Esophagus (tissue), 2 donors: Measurements from ENCODE around the gene ADGRD1. TPM values are rescaled to one million over a fixed set of nuclear protein-coding genes. Genes with fewer than 3 reads are reported as not detected.

Experiments
- H3K27ac ChIP-seq, 2 donors: one replicate each; pipeline ENCODE4 v1.5.1; 2013; ENCODE audit warnings: low read depth in 2 of 2, mild to moderate bottlenecking in 2 of 2, inconsistent platforms in 1 of 2, low read length in 1 of 2, moderate library complexity in 1 of 2
- H3K27me3 ChIP-seq, 2 donors: one replicate each; pipeline ENCODE4 v1.6.1; 2013; ENCODE audit warnings: low read length in 2 of 2, control low read depth in 1 of 2, mild to moderate bottlenecking in 1 of 2; ENCODE audit not compliant: insufficient read depth in 2 of 2, control insufficient read depth in 1 of 2
- H3K36me3 ChIP-seq, 2 donors: one replicate each; pipeline ENCODE4 v1.6.1; 2013; ENCODE audit warnings: low read length in 1 of 2; ENCODE audit not compliant: control insufficient read depth in 2 of 2, insufficient read depth in 2 of 2
- H3K4me1 ChIP-seq, 2 donors: one replicate each; pipeline ENCODE4 v1.6.1; 2013; ENCODE audit warnings: low read length in 1 of 2; ENCODE audit not compliant: control insufficient read depth in 2 of 2, insufficient read depth in 2 of 2
- H3K4me3 ChIP-seq, 2 donors: one replicate each; pipeline ENCODE4 v1.5.1; 2013; ENCODE audit warnings: low read length in 2 of 2, mild to moderate bottlenecking in 2 of 2, low read depth in 1 of 2, moderate library complexity in 1 of 2
- H3K9me3 ChIP-seq, 2 donors: one replicate each; pipeline ENCODE4 v1.6.1; 2013; ENCODE audit warnings: mild to moderate bottlenecking in 2 of 2, low read depth in 1 of 2, low read length in 1 of 2, moderate library complexity in 1 of 2; ENCODE audit not compliant: control insufficient read depth in 2 of 2, insufficient read depth in 1 of 2
- WGBS, 2 donors: extraction: QIAGEN DNeasy Blood & Tissue Kit; methylation state at CpG; one replicate each; pipeline ENCODE4 v1.1.7; 2013; 5-methylcytosine and 5-hydroxymethylcytosine counted together
- polyA plus RNA-seq, 2 donors: library from polyadenylated mRNA; stranded (reverse); fragments of 200-250 nt; gene quantifications; one replicate each; pipeline ENCODE4 v1.2.3, GENCODE V29; 2013
- donor health status: healthy with polysubstance abuse.
- donor health status: Bipolar disorder and iron deficiency.

ADGRD1 gene
- polyA plus RNA-seq, 2 donors, result 2.1 to 2.9 TPM

DNA sequence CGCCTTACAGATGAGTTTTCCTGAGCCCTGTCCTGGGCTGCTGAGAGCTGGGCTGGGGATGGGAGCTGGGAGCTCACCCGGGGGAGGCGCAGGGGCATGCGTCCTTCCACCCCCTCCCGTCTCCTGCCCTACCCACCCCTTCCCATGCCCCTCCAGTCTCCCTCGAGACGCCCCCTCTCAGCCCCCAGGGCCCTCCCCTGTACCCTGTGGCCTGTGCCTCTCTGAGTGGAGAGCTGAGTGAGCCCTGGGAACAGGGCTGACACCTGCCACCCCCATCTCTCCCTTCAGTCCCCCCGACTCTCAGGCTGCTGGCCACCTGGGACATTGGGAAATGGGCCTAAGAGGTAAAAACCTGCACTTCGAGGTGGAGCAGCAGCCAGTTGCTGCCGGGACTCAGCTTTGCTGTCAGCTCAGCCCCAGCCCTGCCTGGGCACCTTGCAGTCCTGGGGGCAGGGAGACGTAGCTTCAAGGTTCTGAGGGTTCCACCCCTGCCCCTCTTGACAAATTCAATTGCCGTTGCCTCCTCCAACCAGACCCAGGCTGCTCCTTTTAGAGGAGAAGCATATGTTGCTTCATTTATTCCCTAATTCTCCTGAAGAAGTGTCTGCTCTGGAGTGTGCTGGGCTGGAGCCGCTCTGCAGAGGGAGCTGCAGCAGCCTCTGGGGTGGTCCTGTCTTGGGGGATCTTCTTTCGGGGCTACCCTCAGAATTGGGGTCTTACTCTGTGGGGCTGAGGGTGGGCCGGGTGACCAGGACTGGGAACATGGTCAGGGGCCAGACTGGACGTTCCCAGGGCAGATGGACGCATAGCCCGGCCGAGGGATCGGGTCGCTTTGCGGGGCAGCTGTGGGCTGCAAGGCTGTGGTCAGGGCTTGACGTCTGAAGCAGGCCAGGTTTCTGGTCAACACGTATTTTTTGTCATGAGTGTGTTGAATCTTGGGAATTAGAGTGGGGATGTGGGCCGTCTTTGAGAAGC is 141.4 kb downstream of the ADGRD1 start:
- Histone ChIP-seq H3K27ac (no peak overlapping the region), H3K27me3 (no peaks in the 10 kb centered on the region), H3K36me3 (no peaks in the 10 kb centered on the region), H3K4me3 (no peak overlapping the region), H3K4me1 (peaks cover 0 to 3% of the 10 kb centered on the region in 2 donors), H3K9me3 (no peaks in the 10 kb centered on the region)
- WGBS, 2 donors, result 83 to 86% methylated on average over 25 of the region's 25 CpGs

DNA sequence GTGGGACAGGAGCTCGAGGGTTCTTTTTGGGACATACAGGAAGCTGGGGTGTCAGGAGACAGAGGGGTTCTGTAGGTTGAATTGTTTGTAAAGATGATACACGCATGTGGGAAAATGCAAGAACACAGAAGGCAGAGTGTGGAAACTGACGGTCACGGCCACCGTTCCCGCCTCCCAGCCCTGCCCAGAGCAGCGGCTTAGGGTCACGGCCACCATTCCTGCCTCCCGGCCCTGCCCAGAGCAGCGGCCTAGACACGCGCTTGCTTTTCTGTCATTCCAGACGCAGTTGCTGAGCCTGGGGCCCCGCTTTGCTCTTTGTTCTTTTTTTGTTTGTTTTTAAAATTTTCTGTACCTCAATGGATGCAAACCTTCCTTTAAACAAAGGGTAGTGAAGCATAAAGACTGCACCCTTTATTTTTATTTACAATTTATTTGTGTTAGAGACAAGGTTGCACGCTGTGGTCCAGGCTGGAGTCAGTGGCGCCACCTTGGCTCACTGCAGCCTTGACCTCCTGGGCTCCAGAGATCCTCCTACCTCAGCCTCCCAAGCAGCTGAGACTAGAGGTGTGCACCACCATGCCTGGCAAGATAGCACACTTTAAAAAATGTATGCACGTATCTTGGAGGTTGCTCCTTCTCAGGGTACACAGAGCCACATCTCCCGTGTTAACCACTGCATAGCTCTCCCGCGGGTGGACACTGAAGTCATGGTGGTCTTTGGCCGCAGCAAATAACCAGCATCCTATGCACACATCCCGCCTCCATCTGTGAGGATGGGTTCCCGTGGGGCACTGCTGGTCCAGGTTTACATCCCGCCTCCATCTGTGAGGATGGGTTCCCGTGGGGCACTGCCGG is 142.3 kb downstream of the ADGRD1 start:
- 80 to 83% methylated on average over 24 to 26 of the region's 26 CpGs for WGBS, 2 donors
- H3K36me3 ChIP-seq, result no peaks in the 10 kb centered on the region
- no peaks in the 10 kb centered on the region for H3K27me3 ChIP-seq
- no peak overlapping the region for H3K27ac ChIP-seq
- H3K4me3 ChIP-seq, result no peak overlapping the region
- H3K4me1 ChIP-seq, result peaks cover 0 to 3% of the 10 kb centered on the region in 2 donors
- no peaks in the 10 kb centered on the region for H3K9me3 ChIP-seq

DNA sequence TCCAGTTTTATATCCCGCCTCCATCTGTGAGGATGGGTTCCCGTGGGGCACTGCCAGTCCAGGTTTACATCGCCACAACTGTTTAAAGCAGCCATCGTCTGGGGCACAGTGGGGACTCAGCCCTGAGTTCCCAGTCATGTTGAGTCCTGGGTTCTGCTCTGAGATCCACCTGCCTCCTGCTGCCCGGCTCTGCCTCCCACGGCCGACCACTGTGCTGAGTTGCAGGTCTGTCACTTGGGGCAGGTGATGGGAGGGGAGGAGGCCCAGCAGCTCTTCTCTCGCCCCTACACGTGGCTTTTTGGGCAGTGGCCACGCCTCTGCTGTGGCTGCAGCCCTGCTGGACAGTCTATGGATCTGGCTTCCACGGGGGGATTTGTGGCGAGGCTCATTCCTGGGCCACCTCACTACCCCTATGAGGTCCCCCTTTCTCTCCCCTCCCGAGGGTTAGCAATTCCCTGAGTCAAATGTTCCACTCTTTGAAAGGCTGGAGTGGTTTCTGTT is 143.0 kb downstream of the ADGRD1 start:
- Histone ChIP-seq H3K27ac (no peak overlapping the region), H3K4me3 (no peak overlapping the region), H3K27me3 (no peaks in the 10 kb centered on the region), H3K9me3 (no peaks in the 10 kb centered on the region), H3K36me3 (no peaks in the 10 kb centered on the region), H3K4me1 (peaks cover 0 to 3% of the 10 kb centered on the region in 2 donors)
- 74 to 83% methylated on average over 9 to 13 of the region's 13 CpGs for WGBS, 2 donors

DNA sequence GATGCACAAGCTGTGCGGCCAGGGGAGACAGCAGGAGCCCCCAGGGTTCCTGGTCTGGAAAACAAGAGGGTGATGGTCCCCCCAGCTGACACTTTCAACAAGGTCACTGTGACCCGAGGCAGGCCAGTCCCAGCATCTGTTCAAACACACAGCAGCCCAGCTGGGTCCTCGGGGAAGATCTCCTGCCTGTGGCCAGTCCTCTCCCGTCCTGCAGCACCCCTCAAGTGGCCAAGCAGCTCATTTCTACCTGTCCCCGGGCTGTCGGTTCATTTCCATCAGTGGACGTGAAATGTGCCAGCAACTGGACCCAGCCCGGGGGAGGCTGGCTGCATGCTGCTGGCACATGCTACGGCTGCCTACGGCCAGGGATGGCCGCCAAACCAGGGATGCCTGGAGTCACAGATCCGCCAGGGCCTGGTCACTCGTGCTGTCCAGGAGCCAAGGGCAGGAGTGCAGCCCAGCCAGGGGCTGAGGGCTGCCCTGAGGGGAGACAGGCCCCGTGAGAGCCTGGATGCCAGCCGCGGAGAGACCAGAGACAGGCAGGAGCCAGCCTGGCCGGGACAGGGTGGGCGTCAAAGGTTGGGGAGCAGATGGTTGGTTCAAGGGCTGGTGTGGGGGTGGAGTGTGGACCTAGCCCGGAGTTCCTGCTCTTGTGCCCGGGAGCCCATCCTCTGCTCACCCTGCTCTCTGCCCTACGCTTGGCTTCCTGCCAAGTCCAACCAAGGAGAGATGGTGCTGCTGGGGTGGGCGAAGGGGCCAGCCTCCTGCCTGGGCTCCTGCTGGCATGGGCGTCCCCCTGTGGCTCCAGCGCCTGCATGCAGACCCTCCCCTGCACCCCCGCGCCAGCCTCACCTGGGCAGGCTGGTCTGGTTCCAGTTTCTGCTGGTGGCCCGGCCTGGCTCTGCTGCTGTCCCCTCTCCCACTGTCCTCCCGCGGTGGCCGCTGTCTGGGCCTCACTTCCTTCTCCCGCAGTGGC is 143.8 kb downstream of the ADGRD1 start:
- Histone ChIP-seq H3K27ac (no peak overlapping the region), H3K4me3 (no peak overlapping the region), H3K4me1 (peaks cover 0 to 3% of the 10 kb centered on the region in 2 donors), H3K9me3 (no peaks in the 10 kb centered on the region), H3K27me3 (no peaks in the 10 kb centered on the region), H3K36me3 (no peaks in the 10 kb centered on the region)
- 70 to 75% methylated on average over 31 of the region's 31 CpGs for WGBS, 2 donors

DNA sequence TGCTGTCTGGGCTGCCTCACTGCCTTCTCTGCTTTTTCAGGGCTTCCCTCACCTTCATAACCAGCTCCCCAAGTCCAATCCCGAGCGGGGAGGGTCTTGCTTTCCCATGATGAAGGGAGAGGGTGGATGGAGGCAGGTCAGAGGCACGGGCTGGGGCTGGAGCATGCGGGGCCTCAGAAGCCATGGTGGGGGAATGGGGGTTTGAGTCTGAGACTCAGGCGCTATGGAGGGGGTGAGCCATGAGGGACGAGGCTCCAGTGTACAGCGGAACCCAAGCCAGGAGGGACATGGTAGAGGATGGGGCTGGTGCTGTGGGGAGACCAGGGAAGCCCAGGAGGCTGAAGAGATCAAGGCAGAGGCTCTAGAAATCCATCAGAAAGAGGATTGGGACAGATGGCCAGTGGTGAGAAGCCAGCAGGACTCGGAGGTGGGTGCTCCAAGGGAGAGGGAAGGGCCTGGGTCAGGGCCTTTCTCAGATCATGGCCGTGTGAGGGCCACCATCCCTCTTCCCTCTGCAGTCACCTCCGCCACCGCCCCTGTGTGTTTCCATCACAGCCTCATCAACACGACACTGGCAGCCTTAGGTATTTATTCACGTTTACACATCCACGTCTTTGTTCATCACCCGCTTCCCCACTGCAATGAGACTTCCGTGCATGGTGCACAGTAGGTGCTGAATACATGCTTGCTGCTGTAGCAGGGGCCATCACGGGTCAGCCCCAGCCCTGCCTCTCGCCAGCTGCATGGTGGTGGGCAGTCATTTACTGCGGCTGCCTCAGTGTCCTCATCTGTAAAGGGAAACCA is 144.7 kb downstream of the ADGRD1 start:
- Histone ChIP-seq H3K36me3 (no peaks in the 10 kb centered on the region), H3K9me3 (no peaks in the 10 kb centered on the region), H3K27ac (no peak overlapping the region), H3K4me3 (no peak overlapping the region), H3K4me1 (no peaks in the 10 kb centered on the region), H3K27me3 (no peaks in the 10 kb centered on the region)
- WGBS, 2 donors, result 81 to 85% methylated on average over 19 of the region's 19 CpGs

DNA sequence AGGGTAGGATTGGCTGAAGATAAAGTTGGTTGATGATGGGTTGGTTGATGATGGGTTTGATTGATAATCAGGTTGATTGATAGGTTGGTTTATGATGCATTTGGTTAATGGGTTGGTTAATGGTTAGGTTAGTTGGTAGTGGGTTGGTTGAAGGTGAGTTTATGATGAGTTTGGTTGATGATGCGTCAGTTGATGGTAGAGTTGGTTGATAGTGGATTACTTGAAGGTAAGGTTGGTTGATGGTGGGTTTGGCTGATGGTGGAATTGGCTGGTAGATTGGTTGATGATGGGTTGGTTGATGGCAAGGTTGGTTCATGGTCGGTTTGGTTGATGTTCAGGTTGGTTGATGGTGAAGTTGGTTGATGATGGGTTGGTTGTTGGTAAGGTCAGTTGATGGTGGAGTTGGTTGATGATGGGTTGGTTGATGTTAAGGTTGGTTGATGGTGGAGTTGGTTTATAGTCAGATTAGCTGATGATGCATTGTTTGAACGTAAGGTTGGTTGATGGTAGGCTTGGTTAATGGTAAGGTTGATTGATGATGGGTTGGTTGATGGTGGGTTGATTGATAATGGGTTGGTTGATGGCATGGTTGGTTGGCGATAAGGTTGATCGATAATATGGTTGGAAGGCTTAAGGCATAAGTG is 146.4 kb downstream of the ADGRD1 start:
- Histone ChIP-seq H3K4me3 (no peak overlapping the region), H3K9me3 (peaks cover 0 to 4% of the 10 kb centered on the region in 2 donors), H3K27me3 (no peaks in the 10 kb centered on the region), H3K27ac (no peak overlapping the region), H3K4me1 (peaks cover 0 to 5% of the 10 kb centered on the region in 2 donors), H3K36me3 (no peaks in the 10 kb centered on the region)
- 93% methylated on average over 5 of the region's 5 CpGs for WGBS, 2 donors

DNA sequence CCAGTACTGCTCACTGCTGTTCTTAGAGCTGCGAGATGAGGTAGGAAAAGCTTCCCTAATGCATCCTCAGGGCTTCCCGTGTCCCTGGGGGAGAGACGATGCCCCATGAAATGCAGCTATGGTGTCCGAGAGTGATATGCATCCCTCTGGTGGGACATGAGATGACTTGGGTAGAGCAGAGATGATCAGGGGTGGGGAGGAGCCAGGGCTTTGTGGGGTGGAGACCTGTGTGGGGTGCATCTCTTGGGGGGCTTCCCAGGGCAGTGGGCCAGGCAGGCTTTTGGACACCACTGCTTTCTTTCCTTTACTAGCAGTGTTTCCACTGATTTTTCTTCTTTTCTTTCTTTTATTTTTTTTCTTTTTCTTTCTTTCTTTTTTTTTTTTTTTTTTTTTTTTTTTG is 147.3 kb downstream of the ADGRD1 start:
- Histone ChIP-seq H3K4me1 (peaks cover 0 to 5% of the 10 kb centered on the region in 2 donors), H3K4me3 (no peak overlapping the region), H3K36me3 (no peaks in the 10 kb centered on the region), H3K27me3 (no peaks in the 10 kb centered on the region), H3K27ac (no peak overlapping the region), H3K9me3 (peaks cover 0 to 4% of the 10 kb centered on the region in 2 donors)
- WGBS, 2 donors, result 88 to 91% methylated on average over 4 of the region's 4 CpGs
